HepG2 (cell line): ENCODE results near the gene CKS2. TPM values are rescaled to one million over a fixed set of nuclear protein-coding genes. Genes with fewer than 3 reads are reported as not detected.

Experiments used
- BORCS8-MEF2B ChIP-seq: sonication (generic); formaldehyde crosslinking; IDR thresholded peaks from 2 replicates; pipeline ENCODE4 v1.8.0; 2022; ENCODE audit warnings: mild to moderate bottlenecking, missing genetic modification reagents
- NR2F1 ChIP-seq, 2 experiments: fragments of 450-650 bp in 1 of 2; formaldehyde crosslinking in 1 of 2; IDR thresholded peaks; 2 replicates each; pipeline versions ENCODE4 v1.5.0 to v1.6.1; 2016 to 2020; ENCODE audit warnings: mild to moderate bottlenecking in 1 of 2, missing compliant biosample characterization in 1 of 2, missing genetic modification reagents in 1 of 2, moderate library complexity in 1 of 2
- POLR2G ChIP-seq: fragments of 200-400 bp; formaldehyde crosslinking; IDR thresholded peaks from 2 replicates; pipeline ENCODE4 v1.6.1; 2018; ENCODE audit warnings: mild to moderate bottlenecking, low read depth, low read length, moderate library complexity
- PRDM15 ChIP-seq: sonication (generic); formaldehyde crosslinking; IDR thresholded peaks from 2 replicates; pipeline ENCODE4 v1.4.0; 2020; ENCODE audit warnings: missing genetic modification reagents
- RBM39 ChIP-seq: fragments of 200-400 bp; formaldehyde crosslinking; IDR thresholded peaks from one replicate; pipeline ENCODE4 v1.6.1; 2018; ENCODE audit warnings: antibody characterized with exemption, mild to moderate bottlenecking, low read depth, low read length; ENCODE audit not compliant: poor library complexity, severe bottlenecking
- RXRB ChIP-seq: IDR thresholded peaks from 2 replicates; pipeline ENCODE4 v1.6.1; 2016; ENCODE audit warnings: borderline replicate concordance, missing genetic modification reagents, missing compliant biosample characterization
- SALL2 ChIP-seq: sonication (generic); formaldehyde crosslinking; IDR thresholded peaks from 2 replicates; pipeline ENCODE4 v1.8.1; 2023; ENCODE audit warnings: mild to moderate bottlenecking, missing genetic modification reagents, inconsistent platforms
- ZNF17 ChIP-seq: sonication (generic); formaldehyde crosslinking; IDR thresholded peaks from 2 replicates; pipeline ENCODE4 v1.5.0; 2020; ENCODE audit warnings: mild to moderate bottlenecking, missing genetic modification reagents
- ZNF281 ChIP-seq: sonication (generic); formaldehyde crosslinking; IDR thresholded peaks from 2 replicates; pipeline ENCODE4 v1.4.0; 2020; ENCODE audit warnings: missing genetic modification reagents, borderline replicate concordance
- ZNF282 ChIP-seq: fragments of 450-650 bp; IDR thresholded peaks from 2 replicates; pipeline ENCODE4 v1.6.1; 2018; ENCODE audit not compliant: partially characterized antibody
- ZNF354B ChIP-seq: sonication (generic); formaldehyde crosslinking; IDR thresholded peaks from 2 replicates; pipeline ENCODE4 v1.8.0; 2022; ENCODE audit warnings: mild to moderate bottlenecking, missing genetic modification reagents
- ZNF530 ChIP-seq: sonication (generic); formaldehyde crosslinking; IDR thresholded peaks from 2 replicates; pipeline ENCODE4 v1.5.0; 2020; ENCODE audit warnings: low read depth, mild to moderate bottlenecking, missing genetic modification reagents
- ZNF552 ChIP-seq: sonication (generic); formaldehyde crosslinking; IDR thresholded peaks from 2 replicates; pipeline ENCODE4 v1.9.0; 2022; ENCODE audit warnings: missing genetic modification reagents, mild to moderate bottlenecking, borderline replicate concordance
- ZNF670 ChIP-seq: sonication (generic); formaldehyde crosslinking; IDR thresholded peaks from 2 replicates; pipeline ENCODE4 v1.8.0; 2022; ENCODE audit warnings: mild to moderate bottlenecking, missing genetic modification reagents, borderline replicate concordance
- ZNF704 ChIP-seq: sonication (generic); formaldehyde crosslinking; IDR thresholded peaks from 2 replicates; pipeline ENCODE4 v1.8.1; 2023; ENCODE audit warnings: mild to moderate bottlenecking, inconsistent platforms, moderate library complexity, missing genetic modification reagents, borderline replicate concordance
- polyA plus RNA-seq, 8 experiments: library from polyadenylated mRNA; depleted of rRNA in 3 of 8; stranded (reverse) in 7 of 8; unstranded in 1 of 8; fragments of >200 nt; fragmentation: Illumina TruSeq in 4 of 8; extraction: Trizol in 4 of 8; gene quantifications; 2 replicates each; pipeline versions ENCODE4 v1.2.1 to v1.2.3, GENCODE V29; 2011 to 2016; ENCODE audit warnings: low read depth in 4 of 8, missing spikeins in 1 of 8, mixed read lengths in 1 of 8; ENCODE audit not compliant: insufficient read depth in 1 of 8
- total RNA-seq, 5 experiments: library from RNA; depleted of rRNA; stranded (reverse); fragments of >200 nt; fragmentation: Illumina TruSeq; extraction: Trizol; gene quantifications; 2 replicates each; pipeline ENCODE4 v1.2.3, GENCODE V29; 2016; ENCODE audit warnings: low read depth in 1 of 5
- TF ChIP-seq, protein P1 (sequence below): sonication (generic); formaldehyde crosslinking; IDR thresholded peaks from 2 replicates; pipeline ENCODE4 v1.5.0; 2020; ENCODE audit warnings: mild to moderate bottlenecking, missing genetic modification reagents

CKS2 gene
- total and polyA plus RNA-seq, 2 of the 13 experiments (the other 11 are each of a cell fraction or from before 2014, with no cell fraction given): 251 to 317 TPM

DNA sequence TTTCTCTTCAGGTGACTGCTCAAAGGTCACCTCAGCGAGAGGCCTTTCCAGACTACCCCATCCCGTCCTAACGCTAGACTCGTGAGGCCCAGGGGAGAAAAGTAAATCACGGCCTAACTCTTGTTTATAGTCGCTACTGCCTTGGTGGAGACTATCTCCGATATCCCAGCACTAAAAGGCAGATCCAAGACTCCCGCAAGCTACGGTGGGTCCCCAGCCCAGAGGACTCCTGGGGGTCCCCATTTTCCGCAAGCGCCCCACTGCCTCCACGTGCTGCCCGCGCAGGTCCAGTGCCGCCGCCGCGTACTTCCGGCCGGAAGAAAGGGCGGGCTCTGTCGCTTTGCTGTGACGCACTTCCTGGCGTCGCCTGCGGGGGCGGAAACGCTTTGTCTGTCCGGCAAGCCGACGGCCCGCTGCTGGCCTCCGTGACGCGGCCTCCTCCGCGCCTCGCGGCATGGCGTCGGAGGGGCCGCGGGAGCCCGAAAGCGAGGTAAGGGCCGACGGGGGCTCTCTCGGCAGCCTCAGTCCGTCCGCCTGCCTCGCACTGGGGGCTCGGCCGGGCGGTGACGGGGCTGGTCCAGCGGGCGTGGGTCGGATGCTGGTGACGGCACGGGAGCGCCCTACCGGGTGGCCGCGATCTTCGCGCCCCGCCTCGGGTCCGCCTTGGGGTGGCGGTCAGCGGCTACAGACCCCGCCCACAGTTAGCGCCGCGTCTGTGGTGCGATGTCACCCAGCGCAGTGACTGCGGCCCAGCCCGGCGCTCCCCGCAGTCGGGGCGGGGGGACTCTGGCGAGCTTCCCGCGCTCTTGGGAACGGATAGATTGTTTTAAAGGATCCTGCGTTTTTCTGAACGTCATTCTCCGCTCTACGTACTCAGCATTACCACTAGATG lies 7.4 kb downstream of the CKS2 start, which contains the start of gene SECISBP2 (continued):
- TF ChIP-seq PRDM15 (CRISPR knock-in tag) (peak; percentile 58; the same call in 1 of the 2 replicates), POLR2G (peak; percentile 95), SALL2 (peak; percentile 92), ZNF282 (no peak), RBM39 (peak; percentile 90), ZNF704 (CRISPR knock-in tag) (peak; percentile 90; the same call in 1 of the 2 replicates), RXRB (CRISPR knock-in tag) (peak; percentile 43; the same call in 1 of the 2 replicates), ZNF530 (CRISPR knock-in tag) (no peak), NR2F1 (CRISPR knock-in tag; IDR thresholded peaks at IDR 0.05) (0 out of 4 replicates have a peak, but pooled peaks of 1 of the 2 experiments have one; percentile 11), BORCS8-MEF2B (CRISPR knock-in tag) (peak; percentile 86), ZNF670 (CRISPR knock-in tag) (peak; percentile 94), ZNF17 (CRISPR knock-in tag) (no peak), ZNF354B (CRISPR knock-in tag) (no peak), ZNF281 (CRISPR knock-in tag) (peak; percentile 33; the same call in 1 of the 2 replicates), ZNF552 (CRISPR knock-in tag) (peak; percentile 49; the same call in 1 of the 2 replicates)
- TF ChIP-seq, protein P1, sequence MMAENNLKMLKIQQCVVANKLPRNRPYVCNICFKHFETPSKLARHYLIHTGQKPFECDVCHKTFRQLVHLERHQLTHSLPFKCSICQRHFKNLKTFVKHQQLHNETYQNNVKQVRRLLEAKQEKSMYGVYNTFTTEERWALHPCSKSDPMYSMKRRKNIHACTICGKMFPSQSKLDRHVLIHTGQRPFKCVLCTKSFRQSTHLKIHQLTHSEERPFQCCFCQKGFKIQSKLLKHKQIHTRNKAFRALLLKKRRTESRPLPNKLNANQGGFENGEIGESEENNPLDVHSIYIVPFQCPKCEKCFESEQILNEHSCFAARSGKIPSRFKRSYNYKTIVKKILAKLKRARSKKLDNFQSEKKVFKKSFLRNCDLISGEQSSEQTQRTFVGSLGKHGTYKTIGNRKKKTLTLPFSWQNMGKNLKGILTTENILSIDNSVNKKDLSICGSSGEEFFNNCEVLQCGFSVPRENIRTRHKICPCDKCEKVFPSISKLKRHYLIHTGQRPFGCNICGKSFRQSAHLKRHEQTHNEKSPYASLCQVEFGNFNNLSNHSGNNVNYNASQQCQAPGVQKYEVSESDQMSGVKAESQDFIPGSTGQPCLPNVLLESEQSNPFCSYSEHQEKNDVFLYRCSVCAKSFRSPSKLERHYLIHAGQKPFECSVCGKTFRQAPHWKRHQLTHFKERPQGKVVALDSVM (CRISPR knock-in tag): peak; percentile 94
